Measurements from ENCODE around the gene TCL1A. TPM values are rescaled to one million over a fixed set of nuclear protein-coding genes. Genes with fewer than 3 reads are reported as not detected.

Gene TCL1A
- total and polyA plus RNA-seq, 2 experiments from 2014 or later, result not detected

- no peaks in the 10 kb centered on the region for H3K4me1 ChIP-seq (ENCODE audit: low read depth)
- H3K27me3 ChIP-seq, result no peaks in the 10 kb centered on the region
- no peaks in the 10 kb centered on the region for H3K36me3 ChIP-seq
- H3K27ac ChIP-seq, result no peak overlapping the region
- no peak for DNase-seq (ENCODE audit: low read depth in 1 of 2, low spot score in 1 of 2)
- no peak overlapping the region for H3K4me3 ChIP-seq
- no peak for TF ChIP-seq CTCF (IDR thresholded peaks at IDR 0.05; ENCODE audit: low read depth, low read length)
- no peaks in the 10 kb centered on the region for H3K9me3 ChIP-seq (ENCODE audit: low read depth)
Measured at GRCh38 chr14:95690815-95691214, 23.1 kb downstream of the TCL1A start.

GRCh38 chr14:95689441-95689840 lies 24.5 kb downstream of the TCL1A start:
- H3K4me3 ChIP-seq, result no peak overlapping the region
- H3K27ac ChIP-seq, result no peak overlapping the region
- H3K9me3 ChIP-seq (ENCODE audit: low read depth), result no peaks in the 10 kb centered on the region
- no peaks in the 10 kb centered on the region for H3K36me3 ChIP-seq
- DNase-seq (ENCODE audit: low read depth in 1 of 2, low spot score in 1 of 2), result no peak
- TF ChIP-seq CTCF (IDR thresholded peaks at IDR 0.05; ENCODE audit: low read depth, low read length), result no peak
- no peaks in the 10 kb centered on the region for H3K4me1 ChIP-seq (ENCODE audit: low read depth)
- H3K27me3 ChIP-seq, result peaks cover 3% of the 10 kb centered on the region

GRCh38 chr14:95686935-95687334 lies 27.0 kb downstream of the TCL1A start:
- Histone ChIP-seq H3K36me3 (no peaks in the 10 kb centered on the region), H3K4me1 (ENCODE audit: low read depth) (no peaks in the 10 kb centered on the region), H3K27me3 (peaks cover 6% of the 10 kb centered on the region), H3K4me3 (no peak overlapping the region), H3K27ac (no peak overlapping the region), H3K9me3 (ENCODE audit: low read depth) (no peaks in the 10 kb centered on the region)
- DNase-seq (ENCODE audit: low read depth in 1 of 2, low spot score in 1 of 2), result no peak
- TF ChIP-seq CTCF (IDR thresholded peaks at IDR 0.05; ENCODE audit: low read depth, low read length), result no peak

- no peak within 1 kb of the TSS for H3K4me3 ChIP-seq
- no peaks in the 10 kb centered on the region for H3K4me1 ChIP-seq (ENCODE audit: low read depth)
- H3K27ac ChIP-seq, result no peak within 1 kb of the TSS
- H3K27me3 ChIP-seq, result peaks cover 6% of the 10 kb centered on the region
- DNase-seq (ENCODE audit: low read depth in 1 of 2, low spot score in 1 of 2), result no peak
- no peaks in the 10 kb centered on the region for H3K36me3 ChIP-seq
- no peak for TF ChIP-seq CTCF (IDR thresholded peaks at IDR 0.05; ENCODE audit: low read depth, low read length)
- H3K9me3 ChIP-seq (ENCODE audit: low read depth), result no peaks in the 10 kb centered on the region
Measured at GRCh38 chr14:95685978-95686922, 27.7 kb downstream of the TCL1A start, which contains the start of gene TCL1B. TSS of gene TCL1B (plus strand) at chr14:95686426. CDS start at chr14:95686468, 42 bp downstream.

- no peak for DNase-seq (ENCODE audit: low read depth in 1 of 2, low spot score in 1 of 2)
- Histone ChIP-seq H3K27ac (no peak overlapping the region), H3K9me3 (ENCODE audit: low read depth) (no peaks in the 10 kb centered on the region), H3K27me3 (peaks cover 6% of the 10 kb centered on the region), H3K4me1 (ENCODE audit: low read depth) (no peaks in the 10 kb centered on the region), H3K4me3 (no peak overlapping the region), H3K36me3 (no peaks in the 10 kb centered on the region)
- peak; percentile 18 for TF ChIP-seq CTCF (IDR thresholded peaks at IDR 0.05; ENCODE audit: low read depth, low read length)
Measured at GRCh38 chr14:95683793-95684192, 30.1 kb downstream of the TCL1A start.

All from cardiac muscle cell (in vitro differentiated cells and primary cell).